NK-92 treated with Interleukin-12 subunit alpha and Interleukin-12 subunit beta, amount 100 ng/mL, for 24 hours (cell line): ENCODE results near the gene ZNHIT3.
"Not testable (repeated sequence)": the region's sequence is repeated elsewhere in the genome, so short reads cannot be mapped to it uniquely, and the experiment has no call there.

Experiments used
- DNase-seq: peaks from one replicate; lab custom pipeline; 2025; lab: John Stamatoyannopoulos, UW

The ZNHIT3 gene

GRCh38 chr17:36486204-36487194 is at the start of gene ZNHIT3:
TSS of gene ZNHIT3 (plus strand) at chr17:36486681. CDS start at chr17:36486700, 19 bp downstream.
- peak; percentile 82 for DNase-seq

DNA sequence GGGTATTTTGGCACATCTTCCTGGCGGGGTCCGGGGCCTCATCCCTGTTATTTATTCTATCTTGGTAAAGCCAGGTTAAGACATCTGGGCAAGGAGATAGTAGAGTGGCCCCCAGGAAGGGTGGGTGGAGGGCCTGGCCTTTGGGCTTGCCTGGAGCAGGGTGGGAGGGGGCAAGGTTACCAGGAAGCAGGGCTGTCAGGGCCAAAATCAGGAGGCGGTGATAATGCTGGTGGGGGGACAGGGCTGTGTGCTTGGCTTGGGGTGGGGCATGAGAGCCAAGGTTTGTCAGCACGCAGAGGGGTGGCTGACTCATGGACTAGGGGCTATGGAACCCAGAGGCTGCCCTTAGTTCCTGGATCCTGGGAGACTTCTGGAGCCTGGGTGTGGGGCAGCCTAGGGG is 44.7 kb upstream of the ZNHIT3 start:
- DNase-seq = not testable (repeated sequence)

GRCh38 chr17:36443777-36444176 is 42.7 kb upstream of the ZNHIT3 start:
- no peak for DNase-seq

- not testable (repeated sequence) for DNase-seq
Observed at GRCh38 chr17:36449997-36450396, 36.5 kb upstream of the ZNHIT3 start.

DNA sequence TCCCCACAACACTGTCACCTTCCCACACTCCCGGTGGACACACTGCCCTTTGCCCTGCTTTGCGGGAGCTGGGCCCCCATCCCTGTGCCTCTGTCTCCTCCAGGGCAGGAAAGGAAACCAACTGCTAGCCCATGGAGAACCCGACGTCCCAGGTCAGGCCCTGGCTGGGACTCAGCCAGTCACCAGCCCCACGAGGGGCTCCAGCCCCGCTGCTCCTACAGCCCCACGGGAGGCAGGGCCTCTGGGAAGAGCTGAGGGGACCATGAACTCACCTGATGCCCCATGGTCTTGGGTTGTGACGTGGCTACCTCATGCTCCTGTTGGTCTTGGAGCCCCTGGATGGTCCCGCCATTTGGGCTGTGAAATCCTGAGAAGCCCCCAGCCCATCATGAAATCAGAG is 33.6 kb upstream of the ZNHIT3 start:
- DNase-seq = not testable (repeated sequence)

DNA sequence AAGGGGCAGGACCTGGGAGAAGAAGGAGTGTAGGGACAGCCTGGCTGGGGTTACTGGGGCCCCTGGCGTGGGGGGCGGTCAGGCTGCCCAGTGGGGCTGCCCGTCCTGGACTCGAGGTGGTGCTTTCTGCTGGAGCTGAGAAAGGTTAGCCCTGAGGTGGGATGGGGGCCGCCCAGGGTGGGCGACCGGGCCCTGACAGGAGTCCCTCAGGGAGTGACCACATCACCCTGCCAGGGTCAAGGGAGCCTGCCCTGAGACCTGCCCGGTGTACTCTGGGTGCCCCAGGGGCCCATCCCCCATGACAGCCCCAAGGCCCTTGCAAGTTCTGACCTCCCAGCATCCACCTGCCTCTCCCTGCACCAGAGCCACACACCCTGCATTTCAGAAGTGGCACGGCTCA is 28.8 kb upstream of the ZNHIT3 start:
- not testable (repeated sequence) for DNase-seq

DNA sequence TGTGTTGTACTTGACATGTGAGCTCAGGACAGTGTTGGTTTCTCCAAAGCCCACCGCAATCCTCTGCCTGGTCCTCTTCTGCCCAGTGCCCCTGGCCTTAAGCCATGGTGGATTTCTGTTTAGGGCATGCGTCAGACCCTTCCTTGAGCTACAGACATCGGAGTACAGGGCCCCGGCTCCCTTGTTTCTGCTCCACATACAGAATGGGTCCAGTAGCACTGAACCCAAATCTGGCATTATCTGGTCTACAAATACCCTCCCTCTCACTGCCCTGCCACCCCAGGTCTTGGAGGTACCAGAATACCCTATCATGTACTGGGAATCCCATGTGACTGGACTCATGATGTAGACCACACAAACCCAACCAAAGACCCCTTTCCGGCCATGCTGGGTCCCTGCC is 27.4 kb upstream of the ZNHIT3 start:
- no peak for DNase-seq

GRCh38 chr17:36459601-36460000 is 26.9 kb upstream of the ZNHIT3 start:
- DNase-seq = no peak

DNA sequence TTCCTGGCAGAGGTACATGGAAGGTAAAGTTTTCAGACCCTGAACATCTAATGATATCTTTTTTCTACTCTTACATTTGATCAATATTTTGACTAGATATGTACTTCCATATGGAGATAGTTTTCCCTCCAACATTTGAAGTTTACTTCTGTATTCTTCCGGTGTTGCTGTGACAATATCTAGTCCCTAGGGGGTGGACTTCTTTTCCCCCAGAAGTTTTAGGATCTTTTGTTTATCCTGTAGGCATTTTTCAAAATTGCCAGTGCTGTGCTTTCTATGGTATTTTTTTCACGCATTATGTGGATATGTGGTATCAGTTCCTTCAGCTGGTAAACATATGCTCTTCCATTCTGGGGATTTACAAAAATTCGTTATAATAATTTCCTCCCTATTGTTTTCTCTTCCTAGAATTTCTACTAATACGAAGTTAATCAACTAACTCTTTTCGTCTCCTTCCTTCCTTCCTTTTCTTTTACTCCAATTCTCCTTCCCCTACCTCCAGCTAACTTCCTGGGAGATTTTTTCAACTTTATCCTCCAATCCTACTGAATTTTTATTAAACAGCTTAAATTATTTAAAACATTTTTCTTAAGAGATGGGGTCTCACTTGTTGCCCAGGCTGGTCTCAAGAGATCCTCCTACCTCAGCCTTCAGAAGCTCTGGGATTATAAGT is 26.1 kb upstream of the ZNHIT3 start:
- DNase-seq = no peak

- no peak for DNase-seq
Observed at GRCh38 chr17:36461330-36462110, 25.0 kb upstream of the ZNHIT3 start.

DNA sequence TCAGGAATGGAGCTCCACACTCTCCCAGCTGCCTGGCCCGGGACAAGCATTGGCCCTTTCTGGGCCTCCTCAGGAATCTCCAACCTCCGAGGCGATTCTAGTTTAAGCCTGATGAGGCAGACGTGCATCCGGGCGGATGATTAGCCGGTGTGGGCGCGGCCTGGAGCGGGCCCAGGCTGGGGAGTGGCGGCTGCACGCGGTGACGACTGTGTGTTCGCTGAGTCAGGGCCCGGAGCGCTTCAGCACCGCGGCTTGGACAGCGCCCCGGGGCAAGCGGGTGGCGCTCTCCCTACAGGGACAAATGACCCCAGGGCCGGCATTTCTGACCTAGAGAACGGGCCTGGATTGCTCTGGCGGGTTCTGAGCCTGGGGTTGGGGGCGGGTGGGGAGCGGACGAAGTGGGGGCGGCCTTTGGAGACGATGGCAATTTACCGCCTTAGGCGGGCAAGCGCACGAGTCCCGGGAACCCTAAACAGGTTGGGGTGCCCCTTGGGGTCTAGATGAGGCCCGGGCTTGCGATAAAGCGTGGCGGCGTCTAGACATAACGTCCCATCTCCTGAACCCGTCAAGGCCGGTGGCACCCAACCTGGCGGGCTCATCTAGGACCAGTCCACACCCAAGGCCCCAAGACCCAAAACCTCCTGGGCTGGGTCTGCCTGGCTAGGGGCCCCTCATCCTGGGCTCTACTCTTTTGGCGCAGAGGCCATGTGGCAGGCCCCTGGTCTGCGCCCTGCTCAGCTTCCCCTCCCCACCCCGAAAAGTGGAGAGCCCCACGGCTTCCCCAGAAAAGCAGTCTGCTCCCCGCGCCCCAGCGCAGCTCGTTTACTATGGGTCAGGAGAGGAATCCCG is 22.3 kb upstream of the ZNHIT3 start:
- no peak for DNase-seq

- DNase-seq = no peak
Observed at GRCh38 chr17:36464765-36465088, 21.8 kb upstream of the ZNHIT3 start.

DNA sequence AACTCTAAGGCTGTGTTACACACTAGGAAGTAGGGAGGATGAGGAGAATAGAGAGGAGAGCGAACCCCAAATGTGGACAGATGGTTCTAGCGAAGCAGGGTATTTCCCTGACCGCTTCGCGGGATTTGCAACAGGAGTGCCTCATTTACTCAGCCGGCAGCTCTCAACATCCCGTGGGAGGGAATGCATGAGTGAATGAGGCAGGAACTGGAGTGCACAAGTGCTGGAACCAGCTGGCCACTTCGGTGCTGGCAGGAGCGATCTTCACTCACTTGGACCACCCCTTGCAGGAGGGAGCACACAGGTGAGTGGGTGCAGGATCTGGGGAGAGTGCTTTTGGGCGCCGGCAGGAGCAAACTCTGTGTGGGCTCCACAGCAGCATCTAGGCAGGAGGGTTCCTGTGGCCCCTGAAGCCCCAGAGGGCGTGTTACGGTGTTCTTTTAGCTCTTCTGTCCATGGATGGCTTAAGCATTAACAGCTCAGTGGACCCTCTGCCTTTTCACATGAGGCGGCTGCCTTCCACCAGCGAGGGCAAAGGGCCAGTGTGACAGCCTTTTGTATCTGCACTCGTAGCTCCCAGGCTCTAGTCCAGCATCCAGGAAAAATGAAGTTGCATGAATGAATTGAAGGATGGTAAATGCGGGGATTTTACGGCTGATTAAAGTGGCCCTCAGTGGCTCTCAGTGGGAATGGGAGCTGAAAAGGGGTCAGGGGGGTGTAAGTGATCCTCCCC is 17.4 kb upstream of the ZNHIT3 start:
- no peak for DNase-seq

GRCh38 chr17:36469733-36470132 is 16.7 kb upstream of the ZNHIT3 start:
- no peak for DNase-seq

DNA sequence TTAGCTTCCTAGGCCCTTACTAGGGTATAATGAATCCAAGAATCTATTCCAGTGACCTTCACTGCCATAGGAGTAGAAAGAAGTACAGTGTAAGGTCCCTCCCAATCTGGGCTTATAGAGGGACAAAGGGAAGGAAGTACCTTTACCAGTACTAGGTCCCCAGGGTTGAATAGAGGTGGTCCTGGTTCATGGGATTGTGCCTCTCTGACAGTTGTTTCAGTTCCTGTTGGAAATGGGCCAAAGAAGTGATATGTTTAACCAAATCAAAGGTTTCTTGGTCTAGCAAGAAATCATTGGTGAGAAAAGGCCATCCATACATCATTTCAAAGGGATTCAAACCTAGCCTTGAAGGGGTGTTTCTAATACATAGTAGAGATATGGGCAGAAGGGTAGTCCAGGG is 16.0 kb upstream of the ZNHIT3 start:
- DNase-seq = no peak

- DNase-seq = no peak
Observed at GRCh38 chr17:36474571-36474970, 11.9 kb upstream of the ZNHIT3 start.

GRCh38 chr17:36475346-36475970 is 11.0 kb upstream of the ZNHIT3 start:
- no peak for DNase-seq

GRCh38 chr17:36481829-36482228 is 4.7 kb upstream of the ZNHIT3 start:
- no peak for DNase-seq

DNA sequence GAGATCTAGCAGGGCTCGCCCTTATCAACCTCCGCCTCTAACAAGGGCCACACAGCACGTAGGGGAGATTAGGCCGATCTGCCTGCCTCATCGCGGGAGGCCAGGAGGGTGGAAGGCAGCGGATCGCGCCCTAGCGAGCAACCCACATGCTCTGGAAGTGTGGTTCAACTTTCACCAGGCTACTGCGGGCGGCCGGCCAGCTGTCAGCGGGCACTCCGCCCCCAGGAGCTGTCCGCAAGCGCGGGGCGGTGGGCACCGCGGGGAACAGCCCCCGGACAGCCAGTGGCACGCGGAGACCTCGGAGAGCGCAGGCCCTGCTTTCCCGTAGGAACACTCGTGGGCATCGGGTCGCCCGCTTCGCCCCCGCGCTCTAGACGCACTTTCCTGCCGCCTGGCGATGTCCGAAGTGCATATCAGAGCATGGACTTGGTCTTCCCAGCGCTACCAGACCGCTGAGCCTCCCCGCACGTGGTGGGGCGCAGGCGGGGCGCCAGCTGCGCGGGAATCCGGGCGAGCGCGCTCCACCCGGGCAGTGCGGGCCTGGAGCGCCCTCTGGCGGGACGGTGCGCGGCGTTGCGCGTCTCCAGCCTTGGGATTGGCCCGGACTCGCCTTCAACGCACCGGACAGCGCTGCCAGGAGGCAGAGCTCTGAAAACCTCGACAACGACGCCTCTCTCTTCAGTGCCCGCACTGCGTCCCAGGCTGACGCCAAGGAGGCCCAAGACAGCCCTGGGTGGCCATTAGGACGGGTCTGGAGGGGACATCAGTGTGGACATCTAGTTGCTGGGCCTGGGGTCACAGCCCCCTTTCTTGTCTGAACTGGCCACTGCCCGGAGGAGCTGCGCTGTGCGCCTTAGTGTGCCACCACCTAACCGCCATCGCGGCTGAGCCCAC is 3.6 kb upstream of the ZNHIT3 start:
- DNase-seq = no peak
